ENCODE results near the gene ALPK3. TPM values are rescaled to one million over a fixed set of nuclear protein-coding genes. Genes with fewer than 3 reads are reported as not detected.

ALPK3 gene
- total and polyA plus RNA-seq, 10 of the 15 experiments (the other 5 are each of a cell fraction or from before 2014, with no cell fraction given), result under 0.01 to 0.05 (median 0.02) TPM; not detected in 6

DNA sequence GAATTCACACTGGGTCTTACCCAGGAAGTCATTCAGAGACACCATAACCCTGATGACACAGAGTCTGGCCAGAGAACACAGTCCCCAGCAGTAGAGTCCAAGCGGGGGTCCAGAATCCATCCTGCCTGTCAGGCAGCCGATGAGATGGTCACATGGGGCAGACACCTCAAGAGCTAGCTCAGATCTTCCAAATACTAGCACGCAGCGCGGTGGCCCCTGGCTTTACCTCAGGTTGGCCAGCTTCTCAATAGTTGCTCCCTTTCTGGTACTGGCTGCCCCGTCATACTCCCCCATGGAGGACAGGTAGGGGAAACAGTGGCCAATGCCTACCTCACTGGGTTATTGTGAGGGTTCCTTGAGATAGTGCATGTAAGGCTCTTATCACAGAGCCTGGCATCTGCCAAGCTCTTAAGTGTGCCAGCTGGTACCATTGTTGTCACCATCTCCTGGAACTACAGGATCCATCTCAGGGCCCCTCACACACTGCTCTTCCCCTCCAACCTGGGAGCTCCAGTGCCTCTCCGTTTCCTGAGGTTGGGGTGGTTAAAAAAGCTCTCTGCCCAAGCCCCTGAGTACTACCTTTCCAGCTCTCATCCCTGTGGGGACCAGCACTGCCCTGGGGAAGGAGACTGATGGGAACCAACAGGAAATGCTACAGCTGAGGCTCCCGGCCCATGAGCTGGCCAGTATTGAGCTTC is 63.8 kb downstream of the ALPK3 start (continued):
- TF ChIP-seq EGR1 (IDR thresholded peaks at IDR 0.05; ENCODE audit: borderline replicate concordance in 1 of 2, low read depth in 2 of 2, low read length in 2 of 2) (no peak), RAD51 (IDR thresholded peaks at IDR 0.05) (no peak), EZH2 (IDR thresholded peaks at IDR 0.05; ENCODE audit: borderline replicate concordance, control insufficient read depth, low read depth, low read length) (no peak)
- TF ChIP-seq, protein P1, sequence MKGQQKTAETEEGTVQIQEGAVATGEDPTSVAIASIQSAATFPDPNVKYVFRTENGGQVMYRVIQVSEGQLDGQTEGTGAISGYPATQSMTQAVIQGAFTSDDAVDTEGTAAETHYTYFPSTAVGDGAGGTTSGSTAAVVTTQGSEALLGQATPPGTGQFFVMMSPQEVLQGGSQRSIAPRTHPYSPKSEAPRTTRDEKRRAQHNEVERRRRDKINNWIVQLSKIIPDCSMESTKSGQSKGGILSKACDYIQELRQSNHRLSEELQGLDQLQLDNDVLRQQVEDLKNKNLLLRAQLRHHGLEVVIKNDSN (IDR thresholded peaks at IDR 0.05; ENCODE audit: borderline replicate concordance, extremely low read length, insufficient read depth, low read depth, low read length), result no peak

DNA sequence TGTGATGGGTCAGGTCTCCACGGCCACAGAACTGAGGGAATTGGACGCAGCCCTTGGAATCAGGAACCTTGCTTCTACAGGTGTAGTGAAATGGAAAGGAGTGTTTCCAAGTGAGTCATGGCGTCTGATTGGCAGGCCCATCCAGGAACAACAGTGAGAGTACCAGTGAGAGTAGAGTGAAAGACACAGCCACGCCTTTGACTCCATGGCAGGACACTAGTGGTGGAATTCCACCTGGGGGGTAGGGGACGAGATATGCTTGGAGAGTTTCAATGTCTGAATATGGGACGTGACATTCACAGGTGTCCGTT is 64.3 kb downstream of the ALPK3 start:
- Histone ChIP-seq H3K36me3 (ENCODE audit: control insufficient read depth in 2 of 2, insufficient read depth in 2 of 2, low read length in 1 of 2) (no peaks in the 10 kb centered on the region), H3K79me2 (ENCODE audit: control insufficient read depth, insufficient read depth, low read length) (no peaks in the 10 kb centered on the region), H3K9ac (ENCODE audit: control insufficient read depth, insufficient read depth, low read length) (no peak overlapping the region), H3K4me1 (ENCODE audit: control insufficient read depth, insufficient read depth, low read length) (no peaks in the 10 kb centered on the region), H3K27ac (ENCODE audit: control insufficient read depth, insufficient read depth) (no peak overlapping the region), H3K4me3 (no peak overlapping the region), H4K20me1 (ENCODE audit: control insufficient read depth, insufficient read depth) (no peaks in the 10 kb centered on the region), H3K4me2 (ENCODE audit: control insufficient read depth, insufficient read depth) (no peak overlapping the region), H3K27me3 (replicated peaks in 1 of 2; ENCODE audit: control insufficient read depth in 2 of 2, insufficient read depth in 2 of 2, low read length in 1 of 2) (0 out of 4 replicates have a peak, but pooled peaks cover 0 to 2% of the 10 kb centered on the region in 2 experiments), H2AFZ (ENCODE audit: control insufficient read depth, low read depth, low read length) (no peak overlapping the region), H3K9me3 (replicated peaks; ENCODE audit: control insufficient read depth, insufficient read depth, low read length) (no peaks in the 10 kb centered on the region)
- RAD21 ChIA-PET (ENCODE audit: unreplicated experiment), result interaction anchor here (1.6 kb wide), 1 partner anchor 47 kb away, joined by 5 read pairs; no protein-coding TSS in a partner anchor
- DNase-seq (ENCODE audit: low read depth, low spot score) (no peak), ATAC-seq (no peak), FAIRE-seq (no peak)
- CTCF ChIA-PET, result interaction anchor here (0.9 to 2.7 kb wide), 4 partner anchors 47 to 293 kb away, joined by 4 to 12 read pairs (median 5); no protein-coding TSS in a partner anchor
- intact Hi-C loops (cut with micrococcal nuclease; ENCODE audit: unreplicated experiment) (no loop called here), in situ Hi-C loops (cut with MboI) (no loop called here)
- POLR2A ChIA-PET, result no interaction called here
- WGBS (ENCODE audit: insufficient coverage, insufficient replicate concordance, low lambda C conversion rate, missing lambda C conversion rate), result 24% methylated on average over 7 of the region's 7 CpGs
- SMC1A ChIA-PET (ENCODE audit: uncharacterized antibody, unreplicated experiment), result interaction anchor here (1.1 kb wide), 1 partner anchor 44 kb away, joined by 3 read pairs; no protein-coding TSS in a partner anchor
- no TSS peak for BruUV-seq (replicated peaks)
- TF ChIP-seq, protein P2, sequence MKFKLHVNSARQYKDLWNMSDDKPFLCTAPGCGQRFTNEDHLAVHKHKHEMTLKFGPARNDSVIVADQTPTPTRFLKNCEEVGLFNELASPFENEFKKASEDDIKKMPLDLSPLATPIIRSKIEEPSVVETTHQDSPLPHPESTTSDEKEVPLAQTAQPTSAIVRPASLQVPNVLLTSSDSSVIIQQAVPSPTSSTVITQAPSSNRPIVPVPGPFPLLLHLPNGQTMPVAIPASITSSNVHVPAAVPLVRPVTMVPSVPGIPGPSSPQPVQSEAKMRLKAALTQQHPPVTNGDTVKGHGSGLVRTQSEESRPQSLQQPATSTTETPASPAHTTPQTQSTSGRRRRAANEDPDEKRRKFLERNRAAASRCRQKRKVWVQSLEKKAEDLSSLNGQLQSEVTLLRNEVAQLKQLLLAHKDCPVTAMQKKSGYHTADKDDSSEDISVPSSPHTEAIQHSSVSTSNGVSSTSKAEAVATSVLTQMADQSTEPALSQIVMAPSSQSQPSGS (IDR thresholded peaks at IDR 0.05; ENCODE audit: low read length), result no peak
- TF ChIP-seq POLR2AphosphoS2 (IDR thresholded peaks at IDR 0.05; ENCODE audit: low read depth, low read length) (no peak), ZSCAN29 (IDR thresholded peaks at IDR 0.05) (no peak), NR2C1 (IDR thresholded peaks at IDR 0.05) (no peak), NR2C2 (IDR thresholded peaks at IDR 0.05; ENCODE audit: borderline replicate concordance, control insufficient read depth, insufficient read length, low read depth) (no peak), NFYA (IDR thresholded peaks at IDR 0.05; ENCODE audit: borderline replicate concordance, low read depth, low read length) (no peak), SMAD1 (IDR thresholded peaks at IDR 0.05; ENCODE audit: low read depth, partially characterized antibody) (no peak), CBX5 (IDR thresholded peaks at IDR 0.05; ENCODE audit: low read depth) (no peak), WRNIP1 (IDR thresholded peaks at IDR 0.05; ENCODE audit: borderline replicate concordance, low read depth, low read length) (no peak), TCF7 (IDR thresholded peaks at IDR 0.05; ENCODE audit: borderline replicate concordance) (no peak), PML (IDR thresholded peaks at IDR 0.05; ENCODE audit: low read length) (no peak)
- TF ChIP-seq, protein P3, sequence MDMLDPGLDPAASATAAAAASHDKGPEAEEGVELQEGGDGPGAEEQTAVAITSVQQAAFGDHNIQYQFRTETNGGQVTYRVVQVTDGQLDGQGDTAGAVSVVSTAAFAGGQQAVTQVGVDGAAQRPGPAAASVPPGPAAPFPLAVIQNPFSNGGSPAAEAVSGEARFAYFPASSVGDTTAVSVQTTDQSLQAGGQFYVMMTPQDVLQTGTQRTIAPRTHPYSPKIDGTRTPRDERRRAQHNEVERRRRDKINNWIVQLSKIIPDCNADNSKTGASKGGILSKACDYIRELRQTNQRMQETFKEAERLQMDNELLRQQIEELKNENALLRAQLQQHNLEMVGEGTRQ (IDR thresholded peaks at IDR 0.05; ENCODE audit: borderline replicate concordance, low read depth, low read length), result no peak
- TF ChIP-seq, protein P4, sequence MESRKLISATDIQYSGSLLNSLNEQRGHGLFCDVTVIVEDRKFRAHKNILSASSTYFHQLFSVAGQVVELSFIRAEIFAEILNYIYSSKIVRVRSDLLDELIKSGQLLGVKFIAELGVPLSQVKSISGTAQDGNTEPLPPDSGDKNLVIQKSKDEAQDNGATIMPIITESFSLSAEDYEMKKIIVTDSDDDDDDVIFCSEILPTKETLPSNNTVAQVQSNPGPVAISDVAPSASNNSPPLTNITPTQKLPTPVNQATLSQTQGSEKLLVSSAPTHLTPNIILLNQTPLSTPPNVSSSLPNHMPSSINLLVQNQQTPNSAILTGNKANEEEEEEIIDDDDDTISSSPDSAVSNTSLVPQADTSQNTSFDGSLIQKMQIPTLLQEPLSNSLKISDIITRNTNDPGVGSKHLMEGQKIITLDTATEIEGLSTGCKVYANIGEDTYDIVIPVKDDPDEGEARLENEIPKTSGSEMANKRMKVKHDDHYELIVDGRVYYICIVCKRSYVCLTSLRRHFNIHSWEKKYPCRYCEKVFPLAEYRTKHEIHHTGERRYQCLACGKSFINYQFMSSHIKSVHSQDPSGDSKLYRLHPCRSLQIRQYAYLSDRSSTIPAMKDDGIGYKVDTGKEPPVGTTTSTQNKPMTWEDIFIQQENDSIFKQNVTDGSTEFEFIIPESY (IDR thresholded peaks at IDR 0.05), result no peak

Data from GM12878 (cell line).